ENCODE results near the gene SNX25.
"Not testable (repeated sequence)": the region's sequence is repeated elsewhere in the genome, so short reads cannot be mapped to it uniquely, and the experiment has no call there.

DNA sequence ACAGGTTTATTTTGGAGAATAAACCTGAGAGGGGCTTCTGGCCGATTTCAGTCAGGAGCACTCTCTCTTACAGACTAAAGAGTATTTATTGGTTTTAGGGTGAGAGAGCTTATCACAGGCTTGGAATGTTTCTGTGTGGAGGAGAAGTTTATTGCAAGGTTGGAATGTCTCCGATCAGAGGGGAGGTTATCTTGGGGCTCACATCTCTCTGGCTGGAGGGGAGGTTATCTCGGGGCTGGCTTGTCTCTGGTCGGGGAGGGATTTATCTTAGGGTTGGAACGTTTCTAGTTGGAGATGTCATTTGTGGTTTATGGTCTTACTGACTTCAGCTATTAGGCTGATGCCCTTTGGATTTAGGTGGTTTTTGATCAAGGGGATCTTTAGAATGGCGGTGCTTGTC lies 115.0 kb downstream of the SNX25 start:
- TF ChIP-seq, protein P1, sequence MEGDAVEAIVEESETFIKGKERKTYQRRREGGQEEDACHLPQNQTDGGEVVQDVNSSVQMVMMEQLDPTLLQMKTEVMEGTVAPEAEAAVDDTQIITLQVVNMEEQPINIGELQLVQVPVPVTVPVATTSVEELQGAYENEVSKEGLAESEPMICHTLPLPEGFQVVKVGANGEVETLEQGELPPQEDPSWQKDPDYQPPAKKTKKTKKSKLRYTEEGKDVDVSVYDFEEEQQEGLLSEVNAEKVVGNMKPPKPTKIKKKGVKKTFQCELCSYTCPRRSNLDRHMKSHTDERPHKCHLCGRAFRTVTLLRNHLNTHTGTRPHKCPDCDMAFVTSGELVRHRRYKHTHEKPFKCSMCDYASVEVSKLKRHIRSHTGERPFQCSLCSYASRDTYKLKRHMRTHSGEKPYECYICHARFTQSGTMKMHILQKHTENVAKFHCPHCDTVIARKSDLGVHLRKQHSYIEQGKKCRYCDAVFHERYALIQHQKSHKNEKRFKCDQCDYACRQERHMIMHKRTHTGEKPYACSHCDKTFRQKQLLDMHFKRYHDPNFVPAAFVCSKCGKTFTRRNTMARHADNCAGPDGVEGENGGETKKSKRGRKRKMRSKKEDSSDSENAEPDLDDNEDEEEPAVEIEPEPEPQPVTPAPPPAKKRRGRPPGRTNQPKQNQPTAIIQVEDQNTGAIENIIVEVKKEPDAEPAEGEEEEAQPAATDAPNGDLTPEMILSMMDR (IDR thresholded peaks at IDR 0.05), result not testable (repeated sequence)
- not testable (repeated sequence) for TF ChIP-seq POLR2AphosphoS5, TCF7L2 (IDR thresholded peaks at IDR 0.05; ENCODE audit: low read depth, low read length)
- TF ChIP-seq, protein P2, sequence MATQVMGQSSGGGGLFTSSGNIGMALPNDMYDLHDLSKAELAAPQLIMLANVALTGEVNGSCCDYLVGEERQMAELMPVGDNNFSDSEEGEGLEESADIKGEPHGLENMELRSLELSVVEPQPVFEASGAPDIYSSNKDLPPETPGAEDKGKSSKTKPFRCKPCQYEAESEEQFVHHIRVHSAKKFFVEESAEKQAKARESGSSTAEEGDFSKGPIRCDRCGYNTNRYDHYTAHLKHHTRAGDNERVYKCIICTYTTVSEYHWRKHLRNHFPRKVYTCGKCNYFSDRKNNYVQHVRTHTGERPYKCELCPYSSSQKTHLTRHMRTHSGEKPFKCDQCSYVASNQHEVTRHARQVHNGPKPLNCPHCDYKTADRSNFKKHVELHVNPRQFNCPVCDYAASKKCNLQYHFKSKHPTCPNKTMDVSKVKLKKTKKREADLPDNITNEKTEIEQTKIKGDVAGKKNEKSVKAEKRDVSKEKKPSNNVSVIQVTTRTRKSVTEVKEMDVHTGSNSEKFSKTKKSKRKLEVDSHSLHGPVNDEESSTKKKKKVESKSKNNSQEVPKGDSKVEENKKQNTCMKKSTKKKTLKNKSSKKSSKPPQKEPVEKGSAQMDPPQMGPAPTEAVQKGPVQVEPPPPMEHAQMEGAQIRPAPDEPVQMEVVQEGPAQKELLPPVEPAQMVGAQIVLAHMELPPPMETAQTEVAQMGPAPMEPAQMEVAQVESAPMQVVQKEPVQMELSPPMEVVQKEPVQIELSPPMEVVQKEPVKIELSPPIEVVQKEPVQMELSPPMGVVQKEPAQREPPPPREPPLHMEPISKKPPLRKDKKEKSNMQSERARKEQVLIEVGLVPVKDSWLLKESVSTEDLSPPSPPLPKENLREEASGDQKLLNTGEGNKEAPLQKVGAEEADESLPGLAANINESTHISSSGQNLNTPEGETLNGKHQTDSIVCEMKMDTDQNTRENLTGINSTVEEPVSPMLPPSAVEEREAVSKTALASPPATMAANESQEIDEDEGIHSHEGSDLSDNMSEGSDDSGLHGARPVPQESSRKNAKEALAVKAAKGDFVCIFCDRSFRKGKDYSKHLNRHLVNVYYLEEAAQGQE (IDR thresholded peaks at IDR 0.05; ENCODE audit: insufficient read depth in 1 of 2, low read depth in 2 of 2, low read length in 1 of 2), result not testable (repeated sequence)
